ENCODE measurements around the gene TXK. TPM values are rescaled to one million over a fixed set of nuclear protein-coding genes. Genes with fewer than 3 reads are reported as not detected.

The TXK gene
- total and polyA plus RNA-seq, 2 experiments from 2014 or later = 0.14 to 0.40 TPM

DNA sequence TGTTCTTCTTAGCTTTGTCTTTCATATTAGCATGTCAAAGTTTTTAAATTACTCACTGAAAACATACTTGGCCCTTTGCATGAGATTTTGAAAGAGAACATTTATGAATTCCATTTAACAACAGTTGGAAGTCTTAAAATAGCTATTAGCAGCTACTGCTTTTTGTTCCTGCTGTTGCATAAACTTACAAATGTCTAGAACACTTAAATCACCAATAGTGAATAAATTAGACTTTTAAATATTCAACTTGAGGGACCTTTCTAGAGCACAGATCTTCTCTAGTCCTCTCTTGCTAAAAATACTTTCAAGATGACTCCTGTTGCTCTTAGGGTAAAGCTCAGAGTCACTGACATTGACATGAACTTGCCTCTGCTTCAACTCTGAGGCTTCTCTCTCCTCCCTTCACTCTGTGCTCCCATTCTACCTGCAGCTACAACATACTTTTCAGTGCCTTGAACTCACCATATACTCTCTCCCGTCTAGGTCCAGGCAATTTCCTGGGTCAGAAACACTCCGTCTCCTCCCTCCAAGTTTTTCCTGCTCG is 15.8 kb upstream of the TXK start:
- TF ChIP-seq JUNB (IDR thresholded peaks at IDR 0.05; ENCODE audit: unreplicated experiment) = no peak
- no peak for TF ChIP-seq STAT1 (IDR thresholded peaks at IDR 0.05; ENCODE audit: unreplicated experiment)
- no peak for TF ChIP-seq POLR2AphosphoS5 (IDR thresholded peaks at IDR 0.05; ENCODE audit: low read depth)
- TF ChIP-seq, protein P1, sequence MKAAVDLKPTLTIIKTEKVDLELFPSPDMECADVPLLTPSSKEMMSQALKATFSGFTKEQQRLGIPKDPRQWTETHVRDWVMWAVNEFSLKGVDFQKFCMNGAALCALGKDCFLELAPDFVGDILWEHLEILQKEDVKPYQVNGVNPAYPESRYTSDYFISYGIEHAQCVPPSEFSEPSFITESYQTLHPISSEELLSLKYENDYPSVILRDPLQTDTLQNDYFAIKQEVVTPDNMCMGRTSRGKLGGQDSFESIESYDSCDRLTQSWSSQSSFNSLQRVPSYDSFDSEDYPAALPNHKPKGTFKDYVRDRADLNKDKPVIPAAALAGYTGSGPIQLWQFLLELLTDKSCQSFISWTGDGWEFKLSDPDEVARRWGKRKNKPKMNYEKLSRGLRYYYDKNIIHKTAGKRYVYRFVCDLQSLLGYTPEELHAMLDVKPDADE (IDR thresholded peaks at IDR 0.05) = no peak
- TF ChIP-seq EZH2 (IDR thresholded peaks at IDR 0.05; ENCODE audit: low read depth, unreplicated experiment) = no peak
- TF ChIP-seq CREB1 (CRISPR knock-in tag; IDR thresholded peaks at IDR 0.05; ENCODE audit: low read depth) = no peak
- no peak for TF ChIP-seq ZNF114 (CRISPR knock-in tag; IDR thresholded peaks at IDR 0.05)
- TF ChIP-seq REST (IDR thresholded peaks at IDR 0.05; ENCODE audit: unreplicated experiment) = no peak
- TF ChIP-seq NANOG (IDR thresholded peaks at IDR 0.05; ENCODE audit: borderline replicate concordance) = no peak
- TF ChIP-seq, protein P2, sequence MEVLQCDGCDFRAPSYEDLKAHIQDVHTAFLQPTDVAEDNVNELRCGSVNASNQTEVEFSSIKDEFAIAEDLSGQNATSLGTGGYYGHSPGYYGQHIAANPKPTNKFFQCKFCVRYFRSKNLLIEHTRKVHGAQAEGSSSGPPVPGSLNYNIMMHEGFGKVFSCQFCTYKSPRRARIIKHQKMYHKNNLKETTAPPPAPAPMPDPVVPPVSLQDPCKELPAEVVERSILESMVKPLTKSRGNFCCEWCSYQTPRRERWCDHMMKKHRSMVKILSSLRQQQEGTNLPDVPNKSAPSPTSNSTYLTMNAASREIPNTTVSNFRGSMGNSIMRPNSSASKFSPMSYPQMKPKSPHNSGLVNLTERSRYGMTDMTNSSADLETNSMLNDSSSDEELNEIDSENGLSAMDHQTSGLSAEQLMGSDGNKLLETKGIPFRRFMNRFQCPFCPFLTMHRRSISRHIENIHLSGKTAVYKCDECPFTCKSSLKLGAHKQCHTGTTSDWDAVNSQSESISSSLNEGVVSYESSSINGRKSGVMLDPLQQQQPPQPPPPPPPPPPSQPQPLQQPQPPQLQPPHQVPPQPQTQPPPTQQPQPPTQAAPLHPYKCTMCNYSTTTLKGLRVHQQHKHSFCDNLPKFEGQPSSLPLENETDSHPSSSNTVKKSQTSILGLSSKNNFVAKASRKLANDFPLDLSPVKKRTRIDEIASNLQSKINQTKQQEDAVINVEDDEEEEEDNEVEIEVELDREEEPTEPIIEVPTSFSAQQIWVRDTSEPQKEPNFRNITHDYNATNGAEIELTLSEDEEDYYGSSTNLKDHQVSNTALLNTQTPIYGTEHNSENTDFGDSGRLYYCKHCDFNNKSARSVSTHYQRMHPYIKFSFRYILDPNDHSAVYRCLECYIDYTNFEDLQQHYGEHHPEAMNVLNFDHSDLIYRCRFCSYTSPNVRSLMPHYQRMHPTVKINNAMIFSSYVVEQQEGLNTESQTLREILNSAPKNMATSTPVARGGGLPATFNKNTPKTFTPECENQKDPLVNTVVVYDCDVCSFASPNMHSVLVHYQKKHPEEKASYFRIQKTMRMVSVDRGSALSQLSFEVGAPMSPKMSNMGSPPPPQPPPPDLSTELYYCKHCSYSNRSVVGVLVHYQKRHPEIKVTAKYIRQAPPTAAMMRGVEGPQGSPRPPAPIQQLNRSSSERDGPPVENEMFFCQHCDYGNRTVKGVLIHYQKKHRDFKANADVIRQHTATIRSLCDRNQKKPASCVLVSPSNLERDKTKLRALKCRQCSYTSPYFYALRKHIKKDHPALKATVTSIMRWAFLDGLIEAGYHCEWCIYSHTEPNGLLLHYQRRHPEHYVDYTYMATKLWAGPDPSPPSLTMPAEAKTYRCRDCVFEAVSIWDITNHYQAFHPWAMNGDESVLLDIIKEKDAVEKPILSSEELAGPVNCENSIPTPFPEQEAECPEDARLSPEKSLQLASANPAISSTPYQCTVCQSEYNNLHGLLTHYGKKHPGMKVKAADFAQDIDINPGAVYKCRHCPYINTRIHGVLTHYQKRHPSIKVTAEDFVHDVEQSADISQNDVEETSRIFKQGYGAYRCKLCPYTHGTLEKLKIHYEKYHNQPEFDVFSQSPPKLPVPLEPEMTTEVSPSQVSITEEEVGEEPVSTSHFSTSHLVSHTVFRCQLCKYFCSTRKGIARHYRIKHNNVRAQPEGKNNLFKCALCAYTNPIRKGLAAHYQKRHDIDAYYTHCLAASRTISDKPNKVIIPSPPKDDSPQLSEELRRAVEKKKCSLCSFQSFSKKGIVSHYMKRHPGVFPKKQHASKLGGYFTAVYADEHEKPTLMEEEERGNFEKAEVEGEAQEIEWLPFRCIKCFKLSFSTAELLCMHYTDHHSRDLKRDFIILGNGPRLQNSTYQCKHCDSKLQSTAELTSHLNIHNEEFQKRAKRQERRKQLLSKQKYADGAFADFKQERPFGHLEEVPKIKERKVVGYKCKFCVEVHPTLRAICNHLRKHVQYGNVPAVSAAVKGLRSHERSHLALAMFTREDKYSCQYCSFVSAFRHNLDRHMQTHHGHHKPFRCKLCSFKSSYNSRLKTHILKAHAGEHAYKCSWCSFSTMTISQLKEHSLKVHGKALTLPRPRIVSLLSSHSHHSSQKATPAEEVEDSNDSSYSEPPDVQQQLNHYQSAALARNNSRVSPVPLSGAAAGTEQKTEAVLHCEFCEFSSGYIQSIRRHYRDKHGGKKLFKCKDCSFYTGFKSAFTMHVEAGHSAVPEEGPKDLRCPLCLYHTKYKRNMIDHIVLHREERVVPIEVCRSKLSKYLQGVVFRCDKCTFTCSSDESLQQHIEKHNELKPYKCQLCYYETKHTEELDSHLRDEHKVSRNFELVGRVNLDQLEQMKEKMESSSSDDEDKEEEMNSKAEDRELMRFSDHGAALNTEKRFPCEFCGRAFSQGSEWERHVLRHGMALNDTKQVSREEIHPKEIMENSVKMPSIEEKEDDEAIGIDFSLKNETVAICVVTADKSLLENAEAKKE (CRISPR knock-in tag; IDR thresholded peaks at IDR 0.05) = no peak
- no peak for TF ChIP-seq EZH2phosphoT487 (IDR thresholded peaks at IDR 0.05; ENCODE audit: unreplicated experiment)
- TF ChIP-seq, protein P3, sequence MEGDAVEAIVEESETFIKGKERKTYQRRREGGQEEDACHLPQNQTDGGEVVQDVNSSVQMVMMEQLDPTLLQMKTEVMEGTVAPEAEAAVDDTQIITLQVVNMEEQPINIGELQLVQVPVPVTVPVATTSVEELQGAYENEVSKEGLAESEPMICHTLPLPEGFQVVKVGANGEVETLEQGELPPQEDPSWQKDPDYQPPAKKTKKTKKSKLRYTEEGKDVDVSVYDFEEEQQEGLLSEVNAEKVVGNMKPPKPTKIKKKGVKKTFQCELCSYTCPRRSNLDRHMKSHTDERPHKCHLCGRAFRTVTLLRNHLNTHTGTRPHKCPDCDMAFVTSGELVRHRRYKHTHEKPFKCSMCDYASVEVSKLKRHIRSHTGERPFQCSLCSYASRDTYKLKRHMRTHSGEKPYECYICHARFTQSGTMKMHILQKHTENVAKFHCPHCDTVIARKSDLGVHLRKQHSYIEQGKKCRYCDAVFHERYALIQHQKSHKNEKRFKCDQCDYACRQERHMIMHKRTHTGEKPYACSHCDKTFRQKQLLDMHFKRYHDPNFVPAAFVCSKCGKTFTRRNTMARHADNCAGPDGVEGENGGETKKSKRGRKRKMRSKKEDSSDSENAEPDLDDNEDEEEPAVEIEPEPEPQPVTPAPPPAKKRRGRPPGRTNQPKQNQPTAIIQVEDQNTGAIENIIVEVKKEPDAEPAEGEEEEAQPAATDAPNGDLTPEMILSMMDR (conservative IDR thresholded peaks at IDR 0.05; ENCODE audit: low read depth in 2 of 2) = no peak
- TF ChIP-seq ZNF331 (CRISPR knock-in tag; IDR thresholded peaks at IDR 0.05; ENCODE audit: low read depth) = no peak
- Histone ChIP-seq H3K4me3 (no peak overlapping the region), H3K4me1 (ENCODE audit: insufficient read depth) (no peaks in the 10 kb centered on the region), H3F3A (replicated peaks; ENCODE audit: low read depth) (no peaks in the 10 kb centered on the region), H3K4me2 (no peak overlapping the region), H3K36me3 (ENCODE audit: insufficient read depth) (0 out of 2 replicates have a peak, but pooled peaks cover 11% of the 10 kb centered on the region), H3K79me2 (replicated peaks; ENCODE audit: insufficient read depth) (no peaks in the 10 kb centered on the region), H4K20me1 (replicated peaks; ENCODE audit: insufficient read depth) (no peaks in the 10 kb centered on the region), H2AFZ (no peak overlapping the region), H3K27ac (ENCODE audit: low read depth) (no peak overlapping the region), H3K27me3 (ENCODE audit: insufficient read depth) (no peaks in the 10 kb centered on the region), H3K9me2 (ENCODE audit: insufficient read depth) (no peaks in the 10 kb centered on the region)
- no peak for DNase-seq (ENCODE audit: low spot score)
- ATAC-seq = no peak; the same call in 2 of the 3 replicates
- peaks cover 23% of the 10 kb centered on the region for H3K36me3 Mint-ChIP-seq (ENCODE audit: low read depth)
- H3K4me3 Mint-ChIP-seq = no peak overlapping the region
- peaks cover 11% of the 10 kb centered on the region for H3K9me3 Mint-ChIP-seq
- H3K27me3 Mint-ChIP-seq (ENCODE audit: insufficient read depth, low read depth, poor library complexity) = peaks cover 3% of the 10 kb centered on the region
- H3K27ac Mint-ChIP-seq = no peak overlapping the region
- peaks cover 8% of the 10 kb centered on the region; the same call in 2 of the 3 replicates for H3K4me1 Mint-ChIP-seq

Data from GM23338 (cell line).